ENCODE results near the gene AKR1B1.
A peak's percentile ranks its signal among the peaks of the same experiment; 100 is the strongest.

AKR1B1 gene

GRCh38 chr7:134434701-134435100, 24.2 kb downstream of the AKR1B1 start:
- no peak overlapping the region for H3K4me3 ChIP-seq (ENCODE audit: low read length)
- TF ChIP-seq CTCF (IDR thresholded peaks at IDR 0.05; ENCODE audit: insufficient read depth, low read depth, low read length, missing control alignments): no peak
- DNase-seq (ENCODE audit: low read depth): no peak

GRCh38 chr7:134433430-134433829, 25.5 kb downstream of the AKR1B1 start:
- no peak for TF ChIP-seq CTCF (IDR thresholded peaks at IDR 0.05; ENCODE audit: insufficient read depth, low read depth, low read length, missing control alignments)
- DNase-seq (ENCODE audit: low read depth): no peak
- no peak overlapping the region for H3K4me3 ChIP-seq (ENCODE audit: low read length)

- peak overlapping the region; percentile 43 for H3K4me3 ChIP-seq (ENCODE audit: low read length)
- peak; percentile 63 for TF ChIP-seq CTCF (IDR thresholded peaks at IDR 0.05; ENCODE audit: insufficient read depth, low read depth, low read length, missing control alignments)
- DNase-seq (ENCODE audit: low read depth): peak; percentile 89
Measured at GRCh38 chr7:134432296-134433152, 26.4 kb downstream of the AKR1B1 start.

GRCh38 chr7:134431815-134432214, 27.1 kb downstream of the AKR1B1 start:
- peak overlapping the region; percentile 43 for H3K4me3 ChIP-seq (ENCODE audit: low read length)
- TF ChIP-seq CTCF (IDR thresholded peaks at IDR 0.05; ENCODE audit: insufficient read depth, low read depth, low read length, missing control alignments): no peak
- DNase-seq (ENCODE audit: low read depth): no peak

- H3K4me3 ChIP-seq (ENCODE audit: low read length): no peak overlapping the region
- DNase-seq (ENCODE audit: low read depth): no peak
- TF ChIP-seq CTCF (IDR thresholded peaks at IDR 0.05; ENCODE audit: insufficient read depth, low read depth, low read length, missing control alignments): no peak
Measured at GRCh38 chr7:134429481-134429880, 29.4 kb downstream of the AKR1B1 start.

GRCh38 chr7:134428942-134429341, 30.0 kb downstream of the AKR1B1 start:
- no peak overlapping the region for H3K4me3 ChIP-seq (ENCODE audit: low read length)
- no peak for DNase-seq (ENCODE audit: low read depth)
- TF ChIP-seq CTCF (IDR thresholded peaks at IDR 0.05; ENCODE audit: insufficient read depth, low read depth, low read length, missing control alignments): no peak

- DNase-seq (ENCODE audit: low read depth): no peak
- no peak for TF ChIP-seq CTCF (IDR thresholded peaks at IDR 0.05; ENCODE audit: insufficient read depth, low read depth, low read length, missing control alignments)
- no peak overlapping the region for H3K4me3 ChIP-seq (ENCODE audit: low read length)
Measured at GRCh38 chr7:134427896-134428295, 31.0 kb downstream of the AKR1B1 start.
